ENCODE data around the gene NFATC2.

The NFATC2 gene

DNA sequence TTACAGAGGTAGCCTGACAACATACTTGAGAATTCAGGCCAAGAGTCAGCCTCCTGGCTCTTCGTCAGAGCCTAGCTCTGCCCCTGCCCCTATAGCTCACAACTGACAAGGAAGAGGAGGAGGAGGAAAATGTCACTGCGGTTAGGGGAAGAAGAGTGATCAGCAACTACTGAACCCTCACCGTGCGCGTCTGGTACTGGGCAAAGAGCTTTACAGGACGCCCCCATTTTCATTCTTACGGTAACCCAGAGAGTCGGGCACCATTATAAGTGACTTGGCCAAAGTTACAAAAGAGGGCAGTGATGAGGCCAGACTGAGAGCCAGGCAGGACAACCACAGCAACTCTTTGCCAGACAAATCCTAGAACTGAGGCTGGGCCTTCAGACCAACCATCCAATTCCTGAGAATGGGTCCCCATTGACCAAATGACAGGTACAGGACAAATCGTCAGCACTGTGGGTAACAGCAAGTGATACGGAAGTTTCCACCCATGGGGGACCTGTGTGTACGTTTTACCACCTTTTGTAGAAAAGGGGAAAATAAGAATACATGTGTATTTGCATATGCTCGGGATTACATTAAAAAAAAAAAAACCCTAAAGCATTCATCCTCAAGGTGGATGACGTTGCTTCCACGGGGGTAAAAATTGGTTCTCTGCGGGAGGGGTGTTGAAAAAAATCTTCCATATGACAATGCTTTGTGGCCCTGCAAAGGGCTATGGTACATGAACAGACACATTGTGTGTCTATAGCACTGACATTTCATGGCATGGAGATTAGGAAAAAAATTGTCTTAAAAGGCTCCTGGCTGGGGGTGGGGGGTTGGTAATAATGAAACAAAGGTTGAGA lies 118.0 kb downstream of the NFATC2 start:
- TF ChIP-seq EP300 (IDR thresholded peaks at IDR 0.05; ENCODE audit: borderline replicate concordance) = no peak
- no peak for TF ChIP-seq EGR1 (IDR thresholded peaks at IDR 0.05)
- TF ChIP-seq NFIC (IDR thresholded peaks at IDR 0.05) = no peak
- no peak for TF ChIP-seq RAD21 (IDR thresholded peaks at IDR 0.05; ENCODE audit: low read depth)

DNA sequence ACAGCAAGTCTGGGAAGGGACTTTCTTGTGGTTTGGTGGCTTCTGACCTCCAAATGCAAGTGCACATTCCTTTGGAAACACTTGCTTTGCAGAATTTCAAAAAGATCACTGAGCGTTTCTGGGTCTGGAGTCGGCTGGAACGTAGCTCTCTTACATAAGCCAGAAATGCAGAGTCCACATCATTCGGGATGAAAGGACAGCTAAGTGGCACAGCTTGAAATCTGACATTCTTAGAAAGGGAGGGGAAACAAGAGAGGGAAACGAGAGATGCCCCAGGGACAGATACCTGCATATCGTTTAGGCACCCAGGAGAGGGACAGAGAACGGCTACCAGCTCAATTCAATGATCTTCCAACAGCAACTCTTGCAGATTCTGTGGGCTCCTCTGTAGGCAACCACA lies 118.7 kb downstream of the NFATC2 start:
- no peak for TF ChIP-seq YY1 (IDR thresholded peaks at IDR 0.05; ENCODE audit: low read depth)
- TF ChIP-seq ZBTB7A (IDR thresholded peaks at IDR 0.05; ENCODE audit: low read depth) = no peak
- TF ChIP-seq, protein P1, sequence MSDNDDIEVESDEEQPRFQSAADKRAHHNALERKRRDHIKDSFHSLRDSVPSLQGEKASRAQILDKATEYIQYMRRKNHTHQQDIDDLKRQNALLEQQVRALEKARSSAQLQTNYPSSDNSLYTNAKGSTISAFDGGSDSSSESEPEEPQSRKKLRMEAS (IDR thresholded peaks at IDR 0.05) = no peak
- TF ChIP-seq EGR1 (IDR thresholded peaks at IDR 0.05) = no peak
- TF ChIP-seq, protein P2, sequence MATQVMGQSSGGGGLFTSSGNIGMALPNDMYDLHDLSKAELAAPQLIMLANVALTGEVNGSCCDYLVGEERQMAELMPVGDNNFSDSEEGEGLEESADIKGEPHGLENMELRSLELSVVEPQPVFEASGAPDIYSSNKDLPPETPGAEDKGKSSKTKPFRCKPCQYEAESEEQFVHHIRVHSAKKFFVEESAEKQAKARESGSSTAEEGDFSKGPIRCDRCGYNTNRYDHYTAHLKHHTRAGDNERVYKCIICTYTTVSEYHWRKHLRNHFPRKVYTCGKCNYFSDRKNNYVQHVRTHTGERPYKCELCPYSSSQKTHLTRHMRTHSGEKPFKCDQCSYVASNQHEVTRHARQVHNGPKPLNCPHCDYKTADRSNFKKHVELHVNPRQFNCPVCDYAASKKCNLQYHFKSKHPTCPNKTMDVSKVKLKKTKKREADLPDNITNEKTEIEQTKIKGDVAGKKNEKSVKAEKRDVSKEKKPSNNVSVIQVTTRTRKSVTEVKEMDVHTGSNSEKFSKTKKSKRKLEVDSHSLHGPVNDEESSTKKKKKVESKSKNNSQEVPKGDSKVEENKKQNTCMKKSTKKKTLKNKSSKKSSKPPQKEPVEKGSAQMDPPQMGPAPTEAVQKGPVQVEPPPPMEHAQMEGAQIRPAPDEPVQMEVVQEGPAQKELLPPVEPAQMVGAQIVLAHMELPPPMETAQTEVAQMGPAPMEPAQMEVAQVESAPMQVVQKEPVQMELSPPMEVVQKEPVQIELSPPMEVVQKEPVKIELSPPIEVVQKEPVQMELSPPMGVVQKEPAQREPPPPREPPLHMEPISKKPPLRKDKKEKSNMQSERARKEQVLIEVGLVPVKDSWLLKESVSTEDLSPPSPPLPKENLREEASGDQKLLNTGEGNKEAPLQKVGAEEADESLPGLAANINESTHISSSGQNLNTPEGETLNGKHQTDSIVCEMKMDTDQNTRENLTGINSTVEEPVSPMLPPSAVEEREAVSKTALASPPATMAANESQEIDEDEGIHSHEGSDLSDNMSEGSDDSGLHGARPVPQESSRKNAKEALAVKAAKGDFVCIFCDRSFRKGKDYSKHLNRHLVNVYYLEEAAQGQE (IDR thresholded peaks at IDR 0.05; ENCODE audit: low read depth) = no peak
- no peak for TF ChIP-seq FOXM1 (IDR thresholded peaks at IDR 0.05; ENCODE audit: borderline replicate concordance, low read depth)
- no peak for TF ChIP-seq CREB1 (IDR thresholded peaks at IDR 0.05; ENCODE audit: low read depth)
- no peak for TF ChIP-seq EP300 (IDR thresholded peaks at IDR 0.05; ENCODE audit: borderline replicate concordance)
- TF ChIP-seq TEAD4 (IDR thresholded peaks at IDR 0.05) = no peak
- no peak for TF ChIP-seq TCF12 (IDR thresholded peaks at IDR 0.05; ENCODE audit: low read depth)
- no peak for TF ChIP-seq CEBPB (IDR thresholded peaks at IDR 0.05)
- no peak for TF ChIP-seq TAF1 (IDR thresholded peaks at IDR 0.05; ENCODE audit: low read depth)
- TF ChIP-seq NFIC (IDR thresholded peaks at IDR 0.05) = no peak
- no peak for TF ChIP-seq RAD21 (IDR thresholded peaks at IDR 0.05; ENCODE audit: low read depth)

DNA sequence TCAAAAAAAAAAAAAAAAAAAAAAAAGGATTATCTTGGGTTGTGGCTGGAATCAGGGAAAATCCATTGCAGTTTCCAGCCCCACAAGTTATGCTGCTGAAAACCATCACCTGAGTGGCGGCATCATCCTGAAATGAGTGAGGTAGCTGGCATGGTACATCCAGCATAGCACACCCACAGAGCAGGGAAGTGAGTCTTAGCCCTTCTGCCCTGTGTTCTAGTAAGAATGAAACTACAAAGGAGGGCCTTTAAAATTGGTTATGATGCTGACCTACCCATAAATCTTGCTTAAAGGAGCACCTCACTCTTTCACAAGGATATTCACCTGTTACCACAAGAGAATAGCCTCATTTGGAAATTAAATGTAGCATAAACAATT lies 119.2 kb downstream of the NFATC2 start:
- TF ChIP-seq EGR1 (IDR thresholded peaks at IDR 0.05) = no peak

DNA sequence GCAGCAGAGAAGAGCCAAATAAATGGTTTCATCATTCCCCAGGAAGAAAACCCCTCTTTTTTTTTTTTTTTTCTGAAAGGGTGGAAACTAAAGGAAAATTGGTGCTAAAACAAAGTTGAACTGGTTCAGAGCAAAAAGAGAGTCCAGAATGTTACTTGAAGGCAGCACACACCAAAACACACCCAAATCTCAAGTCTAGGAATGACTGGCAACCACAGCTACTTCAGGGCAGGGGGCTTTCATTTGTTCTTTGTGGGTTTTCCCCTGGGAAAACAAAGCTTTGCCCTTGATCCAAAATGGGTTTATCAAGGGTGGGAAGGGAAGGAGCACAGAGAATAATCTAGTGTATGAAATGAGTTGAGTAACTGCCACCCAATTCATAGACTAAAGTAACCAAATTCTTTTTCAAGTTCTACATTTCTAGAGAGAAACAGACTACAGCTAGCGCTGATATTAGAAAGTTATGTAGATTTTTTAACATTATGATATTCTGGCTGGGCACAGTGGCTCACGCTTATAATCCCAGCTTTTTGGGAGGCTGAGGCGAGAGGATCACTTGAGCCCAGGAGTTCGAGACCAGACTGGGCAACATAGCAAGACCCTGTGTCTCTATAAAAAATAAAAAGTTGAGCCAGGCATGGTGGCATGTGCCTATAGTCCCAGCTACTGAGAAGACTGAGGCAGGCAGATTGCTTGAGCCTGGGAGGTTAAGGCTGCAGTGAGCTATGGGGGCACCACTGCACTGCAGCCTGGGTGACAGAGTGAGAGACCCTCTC lies 119.8 kb downstream of the NFATC2 start:
- TF ChIP-seq RAD21 (IDR thresholded peaks at IDR 0.05; ENCODE audit: low read depth) = no peak
- no peak for TF ChIP-seq EP300 (IDR thresholded peaks at IDR 0.05; ENCODE audit: borderline replicate concordance)
- no peak for TF ChIP-seq TAF1 (IDR thresholded peaks at IDR 0.05; ENCODE audit: low read depth)
- no peak for TF ChIP-seq FOXM1 (IDR thresholded peaks at IDR 0.05; ENCODE audit: borderline replicate concordance, low read depth)
- TF ChIP-seq, protein P2 (IDR thresholded peaks at IDR 0.05; ENCODE audit: low read depth) = no peak
- no peak for TF ChIP-seq CREB1 (IDR thresholded peaks at IDR 0.05; ENCODE audit: low read depth)
- TF ChIP-seq CEBPB (IDR thresholded peaks at IDR 0.05) = no peak
- TF ChIP-seq EGR1 (IDR thresholded peaks at IDR 0.05) = no peak
- TF ChIP-seq NFIC (IDR thresholded peaks at IDR 0.05) = no peak
- TF ChIP-seq, protein P1 (IDR thresholded peaks at IDR 0.05) = no peak
- no peak for TF ChIP-seq TEAD4 (IDR thresholded peaks at IDR 0.05)
- TF ChIP-seq, protein P3, sequence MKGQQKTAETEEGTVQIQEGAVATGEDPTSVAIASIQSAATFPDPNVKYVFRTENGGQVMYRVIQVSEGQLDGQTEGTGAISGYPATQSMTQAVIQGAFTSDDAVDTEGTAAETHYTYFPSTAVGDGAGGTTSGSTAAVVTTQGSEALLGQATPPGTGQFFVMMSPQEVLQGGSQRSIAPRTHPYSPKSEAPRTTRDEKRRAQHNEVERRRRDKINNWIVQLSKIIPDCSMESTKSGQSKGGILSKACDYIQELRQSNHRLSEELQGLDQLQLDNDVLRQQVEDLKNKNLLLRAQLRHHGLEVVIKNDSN (IDR thresholded peaks at IDR 0.05) = no peak

DNA sequence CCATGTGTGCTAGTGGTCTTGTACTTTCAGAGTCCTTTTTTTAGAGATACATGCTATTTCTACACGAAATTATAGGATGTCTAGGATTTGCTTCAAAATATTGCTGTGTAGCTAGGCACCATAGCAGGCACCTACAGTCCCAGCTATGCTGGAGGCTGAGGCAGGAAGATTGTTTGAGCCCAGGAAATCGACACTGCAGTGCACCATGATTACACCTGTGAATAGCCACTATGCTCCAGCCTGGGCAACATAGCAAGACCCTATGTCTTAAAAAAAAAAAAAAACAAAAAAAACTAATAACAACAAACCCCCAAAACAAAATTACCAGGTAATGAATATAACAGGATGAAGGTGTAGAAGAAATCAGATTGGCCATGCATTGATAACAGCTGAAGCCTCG lies 121.7 kb downstream of the NFATC2 start:
- TF ChIP-seq EGR1 (IDR thresholded peaks at IDR 0.05) = no peak
- TF ChIP-seq CREB1 (IDR thresholded peaks at IDR 0.05; ENCODE audit: low read depth) = no peak
- no peak for TF ChIP-seq TEAD4 (IDR thresholded peaks at IDR 0.05)
- TF ChIP-seq TAF1 (IDR thresholded peaks at IDR 0.05; ENCODE audit: low read depth) = no peak
- TF ChIP-seq RAD21 (IDR thresholded peaks at IDR 0.05; ENCODE audit: low read depth) = no peak
- TF ChIP-seq, protein P2 (IDR thresholded peaks at IDR 0.05; ENCODE audit: low read depth) = no peak
